Measurements from ENCODE around the gene MEGF10.
"Not testable (repeated sequence)": the region's sequence is repeated elsewhere in the genome, so short reads cannot be mapped to it uniquely, and the experiment has no call there.

MEGF10 gene

DNA sequence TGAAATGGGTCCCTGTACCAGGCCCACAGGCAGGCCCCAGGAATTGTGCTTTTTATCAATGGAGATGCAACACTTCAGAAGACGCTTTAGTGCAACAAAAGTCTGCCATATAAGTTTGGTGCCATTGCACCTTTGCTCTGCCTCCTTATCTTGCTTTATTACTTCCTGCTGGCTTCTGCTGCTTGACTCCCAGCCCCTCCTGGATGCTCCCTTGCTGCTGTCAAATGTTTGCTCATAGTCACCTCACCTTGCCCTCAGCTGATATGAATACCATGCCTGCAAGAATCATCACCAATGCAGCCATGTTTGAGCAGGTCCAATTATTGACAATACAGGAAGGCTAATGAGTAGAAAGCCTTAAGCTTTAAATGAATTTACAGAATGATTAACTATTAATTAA, 25.4 kb downstream of the MEGF10 start:
- peaks cover 20% of the 10 kb centered on the region for H3K27me3 ChIP-seq (ENCODE audit: insufficient read depth, poor library complexity, severe bottlenecking)
- no peak for ATAC-seq (ENCODE audit: low read depth)
- no peak overlapping the region for H3K4me3 ChIP-seq (ENCODE audit: severe bottlenecking)
- H3K9me3 ChIP-seq (ENCODE audit: severe bottlenecking), result no peaks in the 10 kb centered on the region
- H3K4me1 ChIP-seq (ENCODE audit: insufficient read depth, poor library complexity, severe bottlenecking), result no peaks in the 10 kb centered on the region
- TF ChIP-seq, protein P1, sequence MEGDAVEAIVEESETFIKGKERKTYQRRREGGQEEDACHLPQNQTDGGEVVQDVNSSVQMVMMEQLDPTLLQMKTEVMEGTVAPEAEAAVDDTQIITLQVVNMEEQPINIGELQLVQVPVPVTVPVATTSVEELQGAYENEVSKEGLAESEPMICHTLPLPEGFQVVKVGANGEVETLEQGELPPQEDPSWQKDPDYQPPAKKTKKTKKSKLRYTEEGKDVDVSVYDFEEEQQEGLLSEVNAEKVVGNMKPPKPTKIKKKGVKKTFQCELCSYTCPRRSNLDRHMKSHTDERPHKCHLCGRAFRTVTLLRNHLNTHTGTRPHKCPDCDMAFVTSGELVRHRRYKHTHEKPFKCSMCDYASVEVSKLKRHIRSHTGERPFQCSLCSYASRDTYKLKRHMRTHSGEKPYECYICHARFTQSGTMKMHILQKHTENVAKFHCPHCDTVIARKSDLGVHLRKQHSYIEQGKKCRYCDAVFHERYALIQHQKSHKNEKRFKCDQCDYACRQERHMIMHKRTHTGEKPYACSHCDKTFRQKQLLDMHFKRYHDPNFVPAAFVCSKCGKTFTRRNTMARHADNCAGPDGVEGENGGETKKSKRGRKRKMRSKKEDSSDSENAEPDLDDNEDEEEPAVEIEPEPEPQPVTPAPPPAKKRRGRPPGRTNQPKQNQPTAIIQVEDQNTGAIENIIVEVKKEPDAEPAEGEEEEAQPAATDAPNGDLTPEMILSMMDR (IDR thresholded peaks at IDR 0.05; ENCODE audit: poor library complexity, severe bottlenecking), result no peak
- H3K36me3 ChIP-seq (ENCODE audit: low read depth), result no peaks in the 10 kb centered on the region
- no peak for DNase-seq (ENCODE audit: low spot score)
- no peak overlapping the region for H3K27ac ChIP-seq (ENCODE audit: poor library complexity, severe bottlenecking)

DNA sequence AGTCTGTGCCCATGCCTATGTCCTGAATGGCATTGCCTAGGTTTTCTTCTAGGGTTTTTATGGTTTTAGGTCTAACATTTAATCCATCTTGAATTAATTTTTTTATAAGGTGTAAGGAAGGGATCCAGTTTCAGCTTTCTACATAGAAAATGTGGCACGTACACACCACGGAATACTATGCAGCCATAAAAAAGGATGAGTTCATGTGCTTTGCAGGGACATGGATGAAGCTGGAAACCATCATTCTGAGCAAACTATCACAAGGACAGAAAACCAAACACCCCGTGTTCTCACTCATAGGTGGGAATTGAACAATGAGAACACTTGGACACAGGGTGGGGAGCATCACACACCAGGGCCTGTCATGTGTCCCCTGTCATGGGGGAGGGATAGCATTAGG, 26.8 kb downstream of the MEGF10 start:
- H3K27me3 ChIP-seq (ENCODE audit: insufficient read depth, poor library complexity, severe bottlenecking); ATAC-seq (ENCODE audit: low read depth); H3K9me3 ChIP-seq (ENCODE audit: severe bottlenecking); H3K27ac ChIP-seq (ENCODE audit: poor library complexity, severe bottlenecking); DNase-seq (ENCODE audit: low spot score); H3K36me3 ChIP-seq (ENCODE audit: low read depth); H3K4me3 ChIP-seq (ENCODE audit: severe bottlenecking); H3K4me1 ChIP-seq (ENCODE audit: insufficient read depth, poor library complexity, severe bottlenecking): not testable (repeated sequence)

DNA sequence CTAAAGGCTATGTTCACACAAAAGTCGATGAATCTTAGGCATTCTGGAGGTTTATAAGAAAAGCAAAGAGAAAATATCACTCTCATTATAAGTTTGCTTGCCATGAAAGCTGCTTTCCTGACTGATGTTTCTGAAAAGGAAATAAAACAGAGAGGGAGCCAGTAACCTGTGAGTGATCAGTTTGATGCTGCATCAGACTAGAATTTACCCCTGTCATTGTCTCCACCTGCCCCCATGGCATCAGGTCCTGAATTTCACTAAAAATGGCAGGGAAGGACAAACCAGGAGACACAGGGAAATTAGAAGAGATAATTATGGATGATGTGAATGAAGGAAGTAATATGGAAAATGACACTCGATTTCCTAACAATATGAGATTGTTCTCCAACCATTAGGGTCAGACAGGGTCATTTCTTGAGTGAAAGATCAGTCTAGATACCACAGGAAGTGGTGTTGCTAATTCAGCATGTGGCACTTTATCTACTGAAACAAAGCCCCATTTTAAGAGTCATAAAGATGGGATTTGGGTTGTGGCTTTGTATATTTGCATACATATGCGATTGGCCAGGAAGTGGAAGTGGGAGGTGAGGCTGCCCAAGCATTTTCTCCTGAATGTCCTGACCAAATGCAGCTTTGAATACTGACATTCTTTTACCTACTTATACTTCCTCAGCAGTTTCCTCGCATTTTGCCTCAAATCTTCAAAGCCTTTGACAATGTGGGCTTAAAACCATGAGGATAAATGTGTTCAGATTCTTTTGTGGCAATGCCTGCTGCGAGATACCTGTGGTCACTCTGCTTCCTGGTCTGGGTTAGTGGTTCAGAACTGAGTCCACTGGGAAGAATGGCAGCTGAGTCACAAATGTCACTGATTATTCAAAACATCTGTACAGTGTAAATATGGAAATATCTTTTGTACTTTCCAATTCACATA, 29.7 kb downstream of the MEGF10 start:
- 0 out of 3 replicates have a peak, but pooled peaks have one; percentile 21 for ATAC-seq (ENCODE audit: low read depth)
- Histone ChIP-seq H3K4me1 (ENCODE audit: insufficient read depth, poor library complexity, severe bottlenecking) (no peaks in the 10 kb centered on the region), H3K4me3 (ENCODE audit: severe bottlenecking) (no peak overlapping the region), H3K27me3 (ENCODE audit: insufficient read depth, poor library complexity, severe bottlenecking) (no peaks in the 10 kb centered on the region), H3K9me3 (ENCODE audit: severe bottlenecking) (no peaks in the 10 kb centered on the region), H3K36me3 (ENCODE audit: low read depth) (no peaks in the 10 kb centered on the region), H3K27ac (ENCODE audit: poor library complexity, severe bottlenecking) (no peak overlapping the region)
- TF ChIP-seq, protein P1 (IDR thresholded peaks at IDR 0.05; ENCODE audit: poor library complexity, severe bottlenecking), result no peak
- DNase-seq (ENCODE audit: low spot score), result no peak

DNA sequence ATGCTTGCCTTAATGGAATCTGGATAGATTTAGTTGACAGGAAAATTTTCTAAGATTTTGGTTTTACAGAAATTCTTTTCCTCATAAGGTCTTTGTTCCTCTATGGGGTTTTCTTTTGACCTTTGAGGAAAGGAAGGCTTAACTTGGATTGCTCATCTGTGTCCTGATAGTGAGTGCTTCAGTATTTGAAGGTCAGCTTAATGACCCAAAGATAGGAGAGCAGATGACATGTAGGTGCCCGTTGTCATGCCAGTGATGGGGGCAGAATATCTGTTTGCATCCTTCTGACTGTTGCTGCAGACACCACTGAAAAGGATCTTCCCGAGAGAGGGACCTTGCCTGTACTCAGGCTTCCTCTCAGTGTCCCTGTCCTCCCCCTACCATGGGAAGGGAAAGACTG, 30.9 kb downstream of the MEGF10 start:
- ATAC-seq (ENCODE audit: low read depth), result no peak
- TF ChIP-seq, protein P1 (IDR thresholded peaks at IDR 0.05; ENCODE audit: poor library complexity, severe bottlenecking), result no peak
- H3K36me3 ChIP-seq (ENCODE audit: low read depth), result no peaks in the 10 kb centered on the region
- H3K27ac ChIP-seq (ENCODE audit: poor library complexity, severe bottlenecking), result no peak overlapping the region
- no peaks in the 10 kb centered on the region for H3K27me3 ChIP-seq (ENCODE audit: insufficient read depth, poor library complexity, severe bottlenecking)
- no peak overlapping the region for H3K4me3 ChIP-seq (ENCODE audit: severe bottlenecking)
- H3K9me3 ChIP-seq (ENCODE audit: severe bottlenecking), result no peaks in the 10 kb centered on the region
- H3K4me1 ChIP-seq (ENCODE audit: insufficient read depth, poor library complexity, severe bottlenecking), result no peaks in the 10 kb centered on the region
- DNase-seq (ENCODE audit: low spot score), result no peak

DNA sequence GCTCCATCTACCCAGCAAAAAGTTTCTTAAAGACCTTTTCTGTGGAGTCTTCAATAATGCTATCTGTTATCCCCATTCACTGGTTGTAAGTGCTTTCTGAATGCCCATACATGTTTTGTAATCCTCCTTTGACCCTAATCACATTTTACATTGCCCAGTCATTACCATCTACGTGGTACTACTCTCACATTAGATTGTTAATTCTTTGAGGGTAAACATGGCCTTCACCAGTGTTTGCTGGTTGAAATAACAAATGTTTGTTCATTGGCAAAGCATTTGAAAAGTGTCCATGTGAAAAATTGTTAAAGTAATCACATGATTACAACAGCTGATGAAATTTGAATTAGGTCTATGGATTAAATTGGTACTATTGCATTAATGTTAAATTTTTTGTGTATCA, 31.8 kb downstream of the MEGF10 start:
- Histone ChIP-seq H3K4me3 (ENCODE audit: severe bottlenecking) (no peak overlapping the region), H3K9me3 (ENCODE audit: severe bottlenecking) (no peaks in the 10 kb centered on the region), H3K4me1 (ENCODE audit: insufficient read depth, poor library complexity, severe bottlenecking) (no peaks in the 10 kb centered on the region), H3K36me3 (ENCODE audit: low read depth) (no peaks in the 10 kb centered on the region), H3K27ac (ENCODE audit: poor library complexity, severe bottlenecking) (no peak overlapping the region), H3K27me3 (ENCODE audit: insufficient read depth, poor library complexity, severe bottlenecking) (no peaks in the 10 kb centered on the region)
- DNase-seq (ENCODE audit: low spot score) (no peak), ATAC-seq (ENCODE audit: low read depth) (no peak)
- TF ChIP-seq, protein P1 (IDR thresholded peaks at IDR 0.05; ENCODE audit: poor library complexity, severe bottlenecking), result no peak
